Activated CD4-positive, CD25-positive, alpha-beta regulatory T cell treated with anti-CD3 and anti-CD28 coated beads, Interleukin-2, amount 50 U/mL, for 24 hours (primary cell): ENCODE measurements around the gene OPCML.
A peak's percentile ranks its signal among the peaks of the same experiment; 100 is the strongest.

Source experiments
- ATAC-seq, 2 donors: fragments of 150-1000 bp; cut with Tn5 transposase; one replicate each; pipeline ENCODE4 v1.10.0; 2021; ENCODE audit warnings: mild to moderate bottlenecking in 1 of 2, moderate library complexity in 1 of 2

Gene OPCML

DNA sequence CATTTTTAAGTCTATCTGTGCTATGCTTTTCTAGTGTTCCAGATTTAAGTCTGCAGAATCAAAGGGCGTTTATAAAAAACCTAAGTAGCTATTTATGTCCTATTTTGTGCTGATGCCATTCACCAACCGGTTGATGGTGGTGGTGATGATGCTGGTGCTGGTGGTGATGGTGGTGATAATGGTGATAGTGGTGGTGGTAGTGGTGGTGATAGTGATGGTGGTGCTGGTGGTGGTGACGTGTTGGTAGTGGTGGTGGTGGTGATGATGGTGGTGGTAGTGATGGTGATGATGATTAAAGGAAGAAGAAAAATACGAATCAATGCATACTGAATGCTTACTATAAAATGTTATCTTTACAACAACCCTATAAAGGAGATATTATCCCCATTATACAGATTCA lies 178.2 kb downstream of the OPCML start:
- no peak for ATAC-seq

DNA sequence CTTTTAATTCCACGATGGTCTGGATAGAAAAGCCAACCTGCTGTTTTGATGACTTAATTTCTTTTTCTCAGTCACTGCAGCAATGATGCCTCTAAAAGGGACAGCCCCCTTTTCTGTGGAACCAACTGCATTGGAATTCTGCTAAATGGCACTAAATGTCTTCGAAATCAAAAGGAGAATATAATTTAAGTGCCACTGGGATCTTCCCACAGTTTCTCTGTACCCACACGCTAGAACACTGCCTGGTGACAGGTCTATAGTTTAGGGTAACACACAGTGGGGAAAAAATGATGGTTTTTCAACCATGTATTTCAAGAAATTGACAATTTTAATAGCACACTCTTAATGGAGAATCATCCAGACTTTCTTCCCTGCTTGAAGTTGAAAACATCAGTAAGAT lies 182.3 kb downstream of the OPCML start:
- no peak for ATAC-seq

DNA sequence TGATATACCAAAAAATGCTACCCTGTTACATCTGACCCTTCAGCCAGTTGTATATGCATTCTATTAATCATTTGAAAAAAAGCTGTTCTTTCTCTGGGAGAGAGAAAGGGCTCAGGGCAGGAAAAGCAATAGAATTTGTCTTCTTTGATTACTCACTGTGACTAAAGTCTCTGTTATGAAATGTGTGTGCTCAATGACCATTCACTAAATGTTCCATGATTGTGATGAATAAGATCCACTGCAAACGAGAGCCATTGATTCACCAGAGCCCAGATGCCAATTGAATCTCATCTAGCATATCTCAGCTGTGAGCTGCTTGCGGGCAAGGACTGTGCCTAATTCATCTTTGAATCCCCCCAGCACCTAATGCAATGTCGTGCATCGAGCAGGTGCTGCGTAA lies 184.3 kb downstream of the OPCML start:
- ATAC-seq = no peak

DNA sequence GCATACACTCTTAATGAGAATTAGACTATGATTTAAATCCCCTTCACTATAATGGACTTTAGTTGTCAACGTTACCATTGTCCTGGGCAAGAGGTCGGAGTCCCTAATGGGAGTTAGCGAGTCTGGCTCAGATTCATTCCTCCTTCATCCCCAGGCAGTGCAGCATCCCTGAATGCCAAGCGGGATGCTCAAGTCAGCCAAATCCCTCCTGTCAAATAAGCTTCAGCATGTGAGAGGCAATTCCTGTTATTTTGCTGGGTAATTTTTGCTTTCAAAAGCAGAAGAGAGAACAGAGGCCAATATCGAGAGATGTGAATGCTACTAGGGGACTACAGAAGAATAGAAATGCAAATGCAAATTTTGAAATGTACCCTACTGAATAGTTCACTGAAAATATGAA lies 186.2 kb downstream of the OPCML start:
- ATAC-seq = no peak

DNA sequence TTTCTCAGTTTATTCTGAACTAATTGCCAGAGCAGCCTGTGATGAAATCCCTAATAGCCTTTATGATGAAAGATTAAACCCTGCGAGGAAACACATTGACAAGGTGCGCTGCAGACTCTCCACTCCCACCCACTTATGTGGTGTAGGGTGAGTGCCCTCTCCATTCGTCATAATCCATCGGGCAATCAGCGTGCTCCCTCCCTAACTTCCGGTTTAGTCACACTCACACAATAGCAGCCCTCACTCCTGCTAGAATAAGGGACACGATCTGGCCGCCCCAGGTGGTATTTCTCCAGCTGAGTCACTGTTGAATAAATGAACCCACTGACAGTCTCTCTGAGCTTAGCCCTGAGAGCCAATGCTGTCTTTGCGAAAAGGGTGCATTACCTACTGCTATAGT lies 188.3 kb downstream of the OPCML start:
- ATAC-seq = no peak

DNA sequence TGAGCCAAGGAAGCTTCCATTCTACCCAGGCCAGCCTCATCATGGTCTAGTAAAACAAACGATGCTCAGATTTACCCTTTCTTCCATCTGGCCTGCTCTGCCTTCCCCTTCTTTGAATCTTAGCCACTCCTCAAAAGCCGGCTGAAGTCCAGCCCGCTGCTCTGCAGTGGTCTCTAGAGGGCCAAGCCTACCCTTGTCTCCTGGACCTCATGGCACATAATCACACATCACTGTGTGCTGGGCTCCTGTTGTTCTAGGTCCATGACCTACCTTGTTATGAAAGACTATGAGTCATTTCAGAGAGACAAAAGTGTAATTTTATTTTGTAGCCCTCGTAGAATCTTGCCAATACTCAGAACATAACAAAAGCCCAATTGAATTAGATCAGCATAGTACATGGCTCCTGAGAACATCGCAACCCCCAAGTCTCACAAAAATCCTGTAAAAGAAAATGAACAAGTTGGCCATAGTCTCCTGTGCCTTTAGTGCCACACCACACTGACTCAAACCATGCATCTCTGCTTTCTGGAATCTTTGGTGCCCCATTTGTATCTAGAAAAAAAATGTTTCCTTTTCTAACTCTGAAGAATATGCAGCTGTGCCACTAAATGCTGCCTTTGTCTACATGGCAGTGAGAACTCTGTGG lies 192.7 kb downstream of the OPCML start:
- no peak for ATAC-seq

DNA sequence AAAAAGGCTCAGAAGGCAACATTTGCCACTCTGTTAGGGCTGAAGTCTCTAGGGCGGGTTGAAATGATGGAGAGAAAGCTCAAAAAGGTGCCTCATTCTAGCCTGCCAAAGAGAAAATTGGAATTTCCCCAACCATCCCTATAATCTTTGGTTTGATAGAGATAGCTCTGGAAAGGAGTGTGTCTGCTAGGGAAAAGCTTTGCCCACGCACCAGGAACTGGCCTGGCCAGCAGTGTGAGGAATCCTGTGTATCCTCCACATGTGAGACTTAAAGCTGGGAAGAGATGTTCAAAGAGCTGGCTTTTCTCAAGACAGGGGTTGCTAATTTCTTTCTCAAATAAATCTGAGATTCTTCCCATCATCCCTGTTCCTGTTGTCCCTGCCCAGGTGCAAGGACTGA lies 193.7 kb downstream of the OPCML start:
- no peak for ATAC-seq

DNA sequence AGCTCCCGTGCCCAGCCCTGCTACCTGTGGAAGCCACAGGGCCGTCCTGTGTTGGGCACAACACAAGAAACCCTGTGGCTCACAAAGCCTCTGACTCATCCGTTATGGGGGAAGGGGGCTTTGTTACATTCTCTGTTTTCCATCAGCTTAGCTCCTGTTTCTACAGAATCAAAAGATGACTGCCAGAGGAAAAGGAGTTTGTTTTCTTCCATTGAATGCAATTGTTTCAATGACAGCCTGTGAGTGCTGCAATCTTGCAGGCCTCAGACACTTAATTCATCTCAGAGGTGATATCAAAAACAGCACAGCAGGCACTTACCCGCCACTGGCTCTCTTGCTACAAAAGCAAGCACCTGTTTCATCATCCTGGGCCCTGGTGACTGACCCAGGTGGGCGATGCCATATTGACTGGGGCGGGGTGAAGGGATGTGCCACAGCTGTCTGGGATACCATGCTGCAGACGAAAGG lies 194.3 kb downstream of the OPCML start:
- no peak for ATAC-seq

DNA sequence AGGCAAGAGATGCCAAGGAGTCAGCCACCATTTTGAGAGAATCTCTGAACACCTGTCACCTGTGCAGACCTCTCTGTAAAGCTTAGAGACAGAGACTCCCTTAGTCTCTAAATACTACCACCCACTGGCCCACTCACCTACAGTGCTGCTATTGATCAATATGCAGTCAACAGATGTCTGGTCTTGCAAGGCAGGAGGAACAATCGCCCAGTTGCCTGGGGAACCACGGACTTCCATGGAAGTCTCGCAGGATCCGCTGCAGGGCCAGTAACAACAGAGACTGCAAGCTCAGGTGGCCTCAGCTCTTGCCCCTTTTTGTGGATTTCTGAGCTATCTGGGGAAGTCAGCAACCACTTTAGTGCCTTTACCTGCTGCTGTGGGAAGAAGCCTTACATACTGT lies 195.1 kb downstream of the OPCML start:
- no peak for ATAC-seq

DNA sequence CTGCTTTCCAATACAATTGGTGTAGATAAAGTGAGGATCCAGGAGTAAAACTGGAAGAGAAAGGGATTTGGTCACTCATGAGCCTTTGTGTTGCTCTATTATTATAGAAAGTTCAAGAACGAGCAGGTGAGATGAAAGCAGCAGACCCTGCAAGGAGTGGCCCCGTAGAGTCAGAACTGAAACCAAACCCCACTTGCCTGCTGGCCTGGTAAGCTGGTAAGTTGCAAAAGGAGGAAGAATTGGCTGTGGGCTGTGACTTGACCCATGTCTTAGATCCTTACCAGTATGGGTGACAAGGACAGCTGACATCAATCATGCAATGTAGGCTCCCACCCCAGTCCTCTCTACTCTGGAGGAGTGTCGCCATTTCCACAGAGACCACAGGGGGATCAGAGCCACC lies 201.3 kb downstream of the OPCML start:
- no peak for ATAC-seq

DNA sequence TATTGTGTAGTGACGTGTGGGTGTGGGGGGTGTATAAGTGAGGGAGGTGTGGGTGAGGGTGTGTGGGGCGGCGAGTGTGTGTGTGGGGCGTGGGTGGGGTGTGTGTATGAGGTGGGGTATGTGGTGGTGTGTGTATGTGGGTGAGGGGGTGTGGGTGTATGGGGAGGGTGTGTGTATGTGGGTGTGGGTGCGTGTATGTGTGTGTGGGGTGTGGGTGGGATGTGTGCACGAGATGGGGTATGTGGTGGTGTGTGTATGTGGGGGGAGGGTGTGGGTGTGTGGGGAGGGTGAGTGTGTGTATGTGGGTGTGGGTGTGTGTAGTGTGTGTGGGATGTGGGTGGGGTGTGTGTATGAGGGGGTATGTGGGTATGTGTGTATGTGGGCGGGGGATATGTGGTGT lies 205.5 kb downstream of the OPCML start:
- ATAC-seq = no peak

DNA sequence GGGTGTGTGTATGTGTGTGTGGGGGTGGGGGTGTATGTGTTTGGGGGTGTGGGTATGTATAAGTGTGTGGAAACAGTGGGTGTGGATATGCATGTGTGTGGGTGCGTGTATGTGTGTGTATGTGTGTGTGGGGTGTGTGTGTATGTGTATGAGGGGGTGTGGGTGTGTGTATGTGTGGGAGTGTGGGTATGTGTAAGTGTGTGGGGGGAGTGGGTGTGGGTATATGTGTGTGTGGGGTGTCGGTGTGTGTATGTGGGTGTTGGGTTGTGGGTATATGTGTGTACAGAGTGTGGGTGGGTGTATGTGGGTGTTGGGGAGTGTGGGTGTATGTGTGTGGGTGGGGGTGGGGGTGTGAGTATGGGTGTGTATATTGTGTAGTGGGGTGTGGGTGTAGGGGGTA lies 206.0 kb downstream of the OPCML start:
- no peak for ATAC-seq

DNA sequence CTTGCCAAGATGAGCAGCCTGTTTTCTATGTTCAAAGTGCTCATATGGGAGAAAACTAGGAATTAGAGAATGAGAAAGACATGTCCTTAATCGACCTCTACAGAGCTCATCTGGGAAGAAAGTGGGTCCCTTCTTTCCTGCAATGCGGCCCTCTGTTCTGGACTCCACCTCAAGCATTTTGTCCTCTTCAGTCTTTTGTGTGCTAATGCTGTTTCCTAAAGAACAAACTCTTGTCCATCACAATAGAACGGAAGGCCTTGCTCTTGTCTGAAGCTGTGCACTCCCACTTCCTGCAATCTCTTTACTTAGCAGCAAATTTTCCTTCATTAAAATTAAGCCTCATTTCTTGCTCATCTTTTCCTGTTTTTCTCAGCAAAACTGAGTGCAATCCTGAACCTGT lies 206.6 kb downstream of the OPCML start:
- ATAC-seq = no peak

DNA sequence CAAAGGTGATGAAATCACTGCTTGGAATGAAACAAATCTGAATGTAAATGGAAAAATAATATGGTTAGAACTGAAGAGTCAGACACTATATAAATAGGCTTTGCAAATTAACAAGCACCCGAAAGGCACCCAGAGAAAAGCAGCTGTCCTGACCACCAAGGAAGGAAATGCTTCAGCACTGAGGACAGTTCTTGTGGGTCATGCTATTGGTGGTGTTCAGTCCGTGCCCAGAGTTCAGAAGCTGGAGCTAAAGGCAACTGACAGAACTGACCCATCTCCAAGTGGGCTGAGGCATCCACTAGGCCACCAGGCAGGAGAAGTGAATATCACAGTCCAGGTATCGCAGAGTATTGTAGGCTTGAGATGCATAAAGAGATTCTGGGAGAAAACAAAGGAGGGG lies 208.9 kb downstream of the OPCML start:
- peak in 1 of 2 donors; percentile 9 for ATAC-seq

DNA sequence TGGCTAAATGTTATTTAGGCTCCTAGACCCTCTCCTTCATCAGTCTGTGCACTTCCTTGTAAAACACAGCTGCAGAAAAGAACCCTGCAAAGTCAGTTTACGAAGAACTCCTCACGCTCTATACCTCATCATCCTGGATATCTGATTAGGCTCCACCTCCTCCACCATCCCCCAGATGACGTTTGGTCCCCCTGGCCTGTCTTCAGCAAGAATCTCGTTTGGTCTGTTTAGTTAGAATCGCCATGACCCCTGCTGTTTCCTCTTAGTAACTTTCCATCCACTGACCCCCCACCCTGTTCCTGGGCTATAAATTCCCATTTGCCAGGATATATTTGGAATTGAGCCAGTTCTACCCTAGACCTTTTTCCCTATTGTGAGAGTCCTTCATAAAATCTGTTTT lies 214.1 kb downstream of the OPCML start:
- no peak for ATAC-seq

DNA sequence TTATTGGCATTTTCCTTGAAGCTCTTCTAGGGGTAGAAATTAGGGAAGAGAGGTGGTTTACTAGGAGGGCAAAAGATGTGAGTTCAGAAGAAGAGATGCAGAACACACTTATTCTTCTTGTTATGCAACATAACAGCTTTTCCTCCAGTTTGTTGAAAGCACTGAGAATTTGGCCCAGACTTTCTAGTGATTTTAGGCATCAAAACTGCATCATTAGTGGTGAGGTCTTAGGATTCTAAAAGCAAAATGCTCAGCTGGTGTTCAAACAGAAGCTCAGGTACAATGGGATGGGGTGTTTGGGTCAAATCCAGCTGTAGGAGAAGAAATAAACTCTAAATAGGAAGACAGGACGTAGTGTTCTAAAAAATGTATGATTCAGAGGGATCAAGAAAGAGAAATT lies 221.1 kb downstream of the OPCML start:
- ATAC-seq = no peak

DNA sequence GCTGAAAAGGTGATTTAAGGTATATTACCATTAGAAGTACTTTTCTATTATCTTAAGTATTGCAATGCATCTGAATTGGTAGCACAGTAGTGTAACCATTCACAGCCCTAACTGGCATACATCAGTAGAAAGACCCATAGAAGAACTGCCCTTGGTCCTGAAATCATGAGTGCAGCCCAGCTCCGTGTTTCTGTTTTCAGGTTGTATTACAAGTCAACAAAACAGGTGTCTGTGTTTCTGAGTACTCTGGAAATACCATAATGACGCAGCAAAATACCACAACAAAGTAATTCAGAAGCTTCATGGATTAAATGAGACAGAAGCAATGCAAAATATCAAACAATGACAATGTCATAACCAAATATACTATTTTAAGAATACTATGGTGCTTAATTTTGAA lies 226.3 kb downstream of the OPCML start:
- ATAC-seq = no peak

DNA sequence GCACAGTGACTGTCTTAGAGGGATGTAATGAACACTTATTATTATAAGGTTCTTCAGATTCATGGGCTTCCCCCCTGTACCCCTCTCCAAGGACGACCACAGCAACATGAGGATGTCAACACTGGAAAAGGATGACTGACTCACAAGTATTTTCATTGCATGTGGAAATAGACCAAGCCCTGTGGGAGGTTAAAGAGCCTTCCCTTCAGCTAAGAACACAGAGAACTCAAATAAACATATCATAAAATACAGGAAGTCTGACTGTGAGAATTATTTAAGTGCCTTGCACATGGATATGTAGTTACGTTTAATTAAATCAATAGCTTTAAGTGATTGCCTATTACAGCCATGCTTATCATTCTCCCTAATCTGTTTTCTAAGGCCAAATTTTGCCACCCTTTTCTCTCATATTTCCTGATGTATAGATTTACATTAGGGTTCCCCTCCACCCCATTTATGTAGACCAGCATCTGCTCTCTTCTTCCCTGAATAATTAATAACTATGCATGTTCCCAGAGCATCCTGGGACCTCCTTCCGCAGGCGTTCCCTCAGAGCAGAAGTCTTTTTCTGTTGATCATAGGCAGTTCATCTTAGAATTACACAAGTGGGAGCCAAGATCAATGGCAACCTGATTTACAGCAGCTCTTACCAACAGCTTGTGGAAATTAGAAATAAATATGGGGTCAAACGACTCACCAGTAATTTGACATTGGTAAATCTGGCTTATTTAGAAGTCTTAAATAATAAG lies 226.9 kb downstream of the OPCML start:
- ATAC-seq = no peak

DNA sequence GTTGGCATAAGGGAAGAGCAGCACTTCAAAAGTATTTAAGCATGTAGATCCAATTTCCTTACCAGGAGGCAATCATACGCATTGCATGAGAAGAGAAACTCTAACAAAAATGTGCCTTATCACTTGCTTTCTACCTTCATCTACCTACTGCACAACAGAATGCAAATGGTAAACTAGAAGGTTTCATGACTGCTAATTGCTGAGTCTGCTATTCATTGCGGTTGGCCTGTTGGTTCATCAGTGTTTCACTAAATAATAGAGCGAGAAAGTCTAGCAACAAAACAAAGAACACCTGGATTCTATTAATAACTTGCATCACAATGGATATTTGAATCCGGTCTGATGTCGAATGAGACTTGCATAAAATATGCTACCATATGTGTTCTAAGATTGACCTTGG lies 229.0 kb downstream of the OPCML start:
- ATAC-seq = no peak

DNA sequence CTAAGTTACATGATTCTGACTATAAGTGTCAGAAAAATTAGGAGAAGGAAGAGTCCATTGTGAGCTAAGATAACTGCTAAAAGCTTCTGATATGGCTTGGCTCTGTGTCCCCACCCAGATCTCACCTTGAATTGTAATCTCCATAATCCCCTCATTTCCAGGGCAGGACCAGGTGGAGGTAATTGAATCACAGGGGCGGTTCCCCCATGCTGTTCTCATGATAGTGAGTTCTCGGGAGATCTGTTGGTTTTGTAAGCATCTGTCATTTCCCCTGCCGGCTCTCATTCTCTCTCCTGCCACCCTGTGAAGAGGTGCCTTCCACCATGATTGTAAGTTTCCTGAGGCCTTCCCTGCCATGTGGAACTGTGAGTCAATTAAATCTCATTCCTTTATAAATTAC lies 230.2 kb downstream of the OPCML start:
- no peak for ATAC-seq

DNA sequence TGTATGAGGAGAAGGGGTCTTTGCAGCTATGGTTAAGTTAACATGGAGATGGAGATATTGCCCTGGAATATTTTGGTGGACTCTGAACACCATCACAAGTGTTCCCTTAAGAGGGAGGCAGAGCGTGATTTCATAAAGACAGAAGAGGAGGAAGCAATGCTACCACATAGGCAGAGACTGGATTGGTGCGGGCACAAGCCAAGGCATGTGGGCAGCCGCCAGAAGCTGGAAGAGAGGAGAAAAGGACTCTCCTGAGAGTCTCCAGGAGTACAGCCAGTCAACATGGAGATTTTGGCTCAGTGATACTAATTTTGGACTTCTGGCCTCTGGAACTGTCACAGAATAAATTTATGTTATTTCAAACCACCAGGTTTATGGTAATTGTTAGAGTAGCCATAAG lies 231.6 kb downstream of the OPCML start:
- ATAC-seq = no peak

DNA sequence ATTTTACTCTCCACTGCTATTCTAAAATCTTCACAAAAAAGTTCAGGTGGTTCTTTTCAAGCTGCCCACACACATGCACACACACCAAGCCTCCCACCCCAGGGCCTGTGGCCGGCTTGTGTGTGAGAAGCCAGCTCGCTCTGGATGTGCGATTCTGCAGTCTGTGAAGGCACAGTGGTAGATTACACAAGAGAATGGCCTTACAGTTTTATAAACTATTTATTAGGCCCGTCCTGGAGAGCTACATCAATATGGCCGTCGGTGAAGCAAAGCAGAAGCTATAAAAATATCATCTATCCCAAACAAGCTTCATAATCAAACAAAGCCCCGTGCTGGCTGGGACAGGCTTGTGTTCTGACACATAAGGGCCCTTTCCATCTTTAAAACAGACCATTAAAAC lies 240.5 kb downstream of the OPCML start:
- ATAC-seq = no peak

DNA sequence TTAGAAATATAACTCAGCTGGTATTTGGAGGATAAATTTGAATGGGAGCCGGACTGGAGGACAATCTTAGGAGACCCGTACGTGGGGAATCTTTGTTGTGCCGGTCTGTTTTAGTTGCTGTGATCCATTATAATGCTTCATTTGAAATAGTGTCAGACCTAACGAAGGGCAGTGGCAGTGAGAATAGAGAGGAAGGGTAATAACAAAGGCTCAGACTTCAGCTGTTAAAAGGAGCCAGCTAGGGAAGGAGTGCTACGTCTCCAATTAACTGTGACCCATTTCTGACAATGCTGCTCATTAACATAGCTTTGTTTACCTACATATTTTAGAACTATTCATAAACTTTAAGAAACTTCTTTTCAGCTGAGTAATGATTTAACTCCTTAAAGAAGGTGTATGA lies 246.9 kb downstream of the OPCML start:
- no peak for ATAC-seq

DNA sequence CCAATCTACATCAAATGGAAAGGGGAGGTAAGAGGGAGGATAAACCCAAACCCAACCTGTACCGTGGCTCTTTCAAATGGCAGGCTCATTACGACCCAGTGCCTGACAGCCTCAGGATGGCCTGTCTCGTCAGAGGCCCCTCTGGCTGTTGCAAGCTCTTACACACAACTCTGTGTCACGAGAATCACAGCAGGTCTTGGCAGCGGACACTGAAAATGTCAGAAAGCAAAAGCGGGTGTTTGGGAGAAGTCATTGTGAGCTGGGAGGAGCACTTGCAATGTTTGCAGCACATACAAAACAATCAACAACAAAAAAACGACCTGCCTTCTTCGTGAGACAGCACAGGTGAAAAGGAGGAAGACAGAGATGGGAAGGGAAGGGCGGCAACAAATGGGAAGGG lies 248.1 kb downstream of the OPCML start:
- no peak for ATAC-seq

DNA sequence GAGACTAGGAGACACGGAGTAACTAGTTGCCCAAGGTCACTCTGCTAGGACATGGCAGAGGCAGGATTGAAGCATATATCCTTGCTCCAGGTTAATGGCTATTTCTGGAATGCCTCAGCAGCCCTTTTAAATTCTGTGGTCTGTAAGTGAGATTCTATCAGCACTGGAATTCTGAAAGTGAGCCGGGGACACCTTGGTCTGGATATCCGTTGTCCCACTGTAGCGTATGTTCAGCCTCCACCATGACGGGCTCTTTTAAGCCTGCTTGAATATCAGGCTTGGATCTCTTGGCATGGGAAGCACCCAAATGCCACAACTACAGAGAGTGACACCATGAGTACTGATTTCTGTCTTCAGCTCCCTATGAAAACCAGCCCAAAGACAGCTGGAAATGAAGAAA lies 254.4 kb downstream of the OPCML start:
- no peak for ATAC-seq
